GM12878 (cell line): ENCODE measurements around the gene GSG1L. TPM values are rescaled to one million over a fixed set of nuclear protein-coding genes. Genes with fewer than 3 reads are reported as not detected.

Experiments used
- ATAC-seq: fragments of 200-7000 bp; cut with Tn5 transposase; 3 replicates; pipeline ENCODE4 v1.9.1; 2020; ENCODE audit warnings: mild to moderate bottlenecking, moderate library complexity
- BruUV-seq: library from RNA; stranded (reverse); fragments of 400-500 nt; replicated peaks from 2 replicates; lab custom pipeline; 2021; lab: Mats Ljungman, UMichigan
- CTCF ChIA-PET: fragments of 300-600 bp; sonication (Branson Sonifier 250); formaldehyde crosslinking; extraction: SDS; loops from one replicate; lab custom pipeline; 2021; ENCODE audit warnings: inconsistent platforms; lab: Yijun Ruan, JAX
- POLR2A ChIA-PET: fragments of 350-600 bp; formaldehyde crosslinking; extraction: SDS; loops from one replicate; lab custom pipeline; 2021; ENCODE audit warnings: inconsistent platforms; lab: Charles Lee
- RAD21 ChIA-PET: fragments of 300-600 bp; sonication (Branson Sonifier 250); formaldehyde crosslinking; loops from one replicate; lab custom pipeline; 2023; ENCODE audit warnings: antibody characterized with exemption; ENCODE audit not compliant: unreplicated experiment; lab: Charles Lee
- SMC1A ChIA-PET: fragments of 300-600 bp; sonication (Branson Sonifier 250); formaldehyde crosslinking; loops from one replicate; lab custom pipeline; 2023; ENCODE audit not compliant: unreplicated experiment, uncharacterized antibody; lab: Charles Lee
- DNase-seq: peaks from one replicate; pipeline ENCODE4 v3.0.0-alpha.2; 2011; ENCODE audit warnings: low read depth, low spot score
- FAIRE-seq: peaks from 3 replicates; lab custom pipeline; 2011; peaks lifted over from hg19 to GRCh38; lab: Jason Lieb, UNC
- H2AFZ ChIP-seq: 2 replicates; pipeline ENCODE4 v1.6.0; 2011; ENCODE audit warnings: low read depth, low read length, control low read depth; ENCODE audit not compliant: control insufficient read depth
- H3K27ac ChIP-seq: 2 replicates; pipeline ENCODE4 v1.5.1; 2011; ENCODE audit warnings: control low read depth; ENCODE audit not compliant: control insufficient read depth, insufficient read depth
- H3K27me3 ChIP-seq, 2 experiments: replicated peaks in 1 of 2; 2 replicates each; pipeline versions ENCODE4 v1.6.0 to v1.6.1; 2011; ENCODE audit warnings: low read length in 1 of 2; ENCODE audit not compliant: control insufficient read depth in 2 of 2, insufficient read depth in 2 of 2
- H3K36me3 ChIP-seq, 2 experiments: 2 replicates each; pipeline ENCODE4 v1.5.1; 2011; ENCODE audit warnings: low read length in 1 of 2; ENCODE audit not compliant: control insufficient read depth in 2 of 2, insufficient read depth in 2 of 2
- H3K4me1 ChIP-seq: 2 replicates; pipeline ENCODE4 v1.6.1; 2011; ENCODE audit warnings: mild to moderate bottlenecking, low read length, moderate library complexity, mixed read lengths; ENCODE audit not compliant: control insufficient read depth, insufficient read depth
- H3K4me2 ChIP-seq: 2 replicates; pipeline ENCODE4 v1.6.0; 2011; ENCODE audit warnings: control low read depth; ENCODE audit not compliant: control insufficient read depth, insufficient read depth
- H3K4me3 ChIP-seq: fragments of 200-600 bp; sonication (generic); 2 replicates; pipeline ENCODE4 v1.5.1; 2016
- H3K79me2 ChIP-seq: 2 replicates; pipeline ENCODE4 v1.6.0; 2011; ENCODE audit warnings: low read length; ENCODE audit not compliant: control insufficient read depth, insufficient read depth
- H3K9ac ChIP-seq: 2 replicates; pipeline ENCODE4 v1.8.0; 2011; ENCODE audit warnings: low read length, control low read depth, mixed read lengths; ENCODE audit not compliant: control insufficient read depth, insufficient read depth
- H3K9me3 ChIP-seq: replicated peaks from 3 replicates; pipeline ENCODE4 v1.5.1; 2011; ENCODE audit warnings: mild to moderate bottlenecking, low read length; ENCODE audit not compliant: control insufficient read depth, insufficient read depth
- H4K20me1 ChIP-seq: 2 replicates; pipeline ENCODE4 v1.6.0; 2011; ENCODE audit not compliant: control insufficient read depth, insufficient read depth
- ATF2 ChIP-seq: IDR thresholded peaks from 2 replicates; pipeline ENCODE4 v1.6.1; 2012; ENCODE audit warnings: low read length, inconsistent platforms
- BCL11A ChIP-seq: IDR thresholded peaks from 2 replicates; pipeline ENCODE4 v1.6.1; 2011; ENCODE audit warnings: low read depth, low read length
- BMI1 ChIP-seq: fragments of 450-650 bp; IDR thresholded peaks from 2 replicates; pipeline ENCODE4 v1.6.1; 2016; ENCODE audit warnings: mild to moderate bottlenecking, moderate library complexity, borderline replicate concordance
- CEBPB ChIP-seq, 2 experiments: fragments of 150-350 bp in 1 of 2; IDR thresholded peaks; 2 replicates each; pipeline ENCODE4 v1.6.1; 2012 to 2014; ENCODE audit warnings: low read depth in 2 of 2, low read length in 2 of 2, borderline replicate concordance in 1 of 2, inconsistent platforms in 1 of 2
- CEBPZ ChIP-seq: fragments of 150-350 bp; IDR thresholded peaks from 2 replicates; pipeline ENCODE4 v1.6.1; 2016; ENCODE audit warnings: low read depth, low read length
- FOXM1 ChIP-seq: IDR thresholded peaks from 2 replicates; pipeline ENCODE4 v1.6.1; 2012; ENCODE audit warnings: low read depth, mild to moderate bottlenecking, inconsistent platforms, low read length, moderate library complexity
- HDAC6 ChIP-seq: fragments of 200-600 bp; sonication (generic); IDR thresholded peaks from one replicate; pipeline ENCODE4 v1.8.0; 2017; ENCODE audit warnings: antibody characterized with exemption; ENCODE audit not compliant: unreplicated experiment
- IRF4 ChIP-seq: IDR thresholded peaks from 2 replicates; pipeline ENCODE4 v1.6.1; 2011; ENCODE audit warnings: low read depth, low read length
- LARP7 ChIP-seq: fragments of 450-650 bp; IDR thresholded peaks from 2 replicates; pipeline ENCODE4 v1.6.1; 2017; ENCODE audit warnings: mild to moderate bottlenecking
- MTA2 ChIP-seq: fragments of 450-650 bp; IDR thresholded peaks from 2 replicates; pipeline ENCODE4 v1.6.1; 2016; ENCODE audit warnings: low read depth, mild to moderate bottlenecking, moderate library complexity
- RB1 ChIP-seq: fragments of 450-650 bp; formaldehyde crosslinking; IDR thresholded peaks from 2 replicates; pipeline ENCODE4 v1.6.1; 2017; ENCODE audit warnings: mild to moderate bottlenecking, borderline replicate concordance
- RBBP5 ChIP-seq: fragments of 200-600 bp; sonication (generic); conservative IDR thresholded peaks from 2 replicates; pipeline ENCODE4 v1.6.1; 2016
- RCOR1 ChIP-seq: conservative IDR thresholded peaks from 2 replicates; pipeline ENCODE4 v1.6.1; 2012; ENCODE audit warnings: low read depth, low read length, improper control_type of control experiment
- RFX5 ChIP-seq: IDR thresholded peaks from 2 replicates; pipeline ENCODE4 v1.6.1; 2011; ENCODE audit warnings: low read depth, low read length, improper control_type of control experiment
- SIX5 ChIP-seq: IDR thresholded peaks from 2 replicates; pipeline ENCODE4 v1.6.1; 2011; ENCODE audit warnings: mild to moderate bottlenecking, low read depth, low read length, moderate library complexity; ENCODE audit not compliant: severe bottlenecking
- USF2 ChIP-seq: IDR thresholded peaks from 2 replicates; pipeline ENCODE4 v1.6.1; 2011; ENCODE audit warnings: low read depth, low read length, improper control_type of control experiment, borderline replicate concordance
- ZNF687 ChIP-seq: fragments of 450-650 bp; IDR thresholded peaks from 2 replicates; pipeline ENCODE4 v1.6.1; 2017; ENCODE audit warnings: mild to moderate bottlenecking, moderate library complexity
- WGBS: methylation state at CpG from one replicate; pipeline ENCODE4 v1.1.6; 2016; ENCODE audit warnings: low lambda C conversion rate; ENCODE audit not compliant: insufficient replicate concordance, insufficient coverage; ENCODE audit errors: missing lambda C conversion rate; 5-methylcytosine and 5-hydroxymethylcytosine counted together
- in situ Hi-C: fragments of 300-500 bp; cut with MboI; formaldehyde crosslinking; loops from 9 replicates; pipeline ENCODE4 v1.14.3; 2018; ENCODE audit warnings: mixed read lengths
- intact Hi-C: fragments of 100-400 bp; cut with micrococcal nuclease; formaldehyde crosslinking; loops from one replicate; pipeline ENCODE4 v1.14.2; 2022; ENCODE audit not compliant: unreplicated experiment
- polyA plus RNA-seq, 11 experiments: library from polyadenylated mRNA; depleted of rRNA in 4 of 11; unstranded in 6 of 11; stranded (reverse) in 5 of 11; fragments of >200 nt; fragmentation: Nextera tagmentation in 4 of 11; fragmentation: Illumina TruSeq in 1 of 11; extraction: Ambion mirVana in 4 of 11; extraction: Trizol in 1 of 11; gene quantifications; 1 replicate in 1 of 11; 2 replicates in 10 of 11; pipeline versions ENCODE4 v1.2.1 to v1.2.3, GENCODE V29; 2011 to 2016; ENCODE audit warnings: inconsistent platforms in 2 of 11, missing spikeins in 2 of 11, low read depth in 1 of 11
- total RNA-seq, 4 experiments: library from RNA; depleted of rRNA in 3 of 4; stranded (reverse); fragments of >200 nt in 3 of 4; fragmentation: Illumina TruSeq in 1 of 4; extraction: Trizol in 1 of 4; gene quantifications; 2 replicates each; pipeline versions ENCODE4 v1.2.1 to v1.2.3, GENCODE V29; 2013 to 2021

Gene GSG1L
- total and polyA plus RNA-seq, 10 of the 15 experiments (the other 5 are each of a cell fraction or from before 2014, with no cell fraction given) = not detected

- WGBS = 82% methylated on average over 5 of the region's 5 CpGs
- no peaks in the 10 kb centered on the region for H3K4me1 ChIP-seq
- peaks cover 2 to 10% of the 10 kb centered on the region in 2 experiments; a peak in 3 of 4 replicates for H3K36me3 ChIP-seq
- no peak overlapping the region for H3K4me3 ChIP-seq
- no peak overlapping the region for H3K9ac ChIP-seq
- H3K4me2 ChIP-seq = no peak overlapping the region
- ATAC-seq (no peak), DNase-seq (no peak), FAIRE-seq (no peak)
- no peak overlapping the region for H3K27ac ChIP-seq
- BruUV-seq = no TSS peak
- no peaks in the 10 kb centered on the region for H3K9me3 ChIP-seq
- CTCF ChIA-PET = interaction anchor here (0.9 kb wide), 1 partner anchor 453 kb away, joined by 4 read pairs; no protein-coding TSS in a partner anchor
- H3K79me2 ChIP-seq = no peaks in the 10 kb centered on the region
- POLR2A ChIA-PET = no interaction called here
- in situ Hi-C loops (no loop called here), intact Hi-C loops (no loop called here)
- SMC1A ChIA-PET = no interaction called here
- no peak overlapping the region for H2AFZ ChIP-seq
- RAD21 ChIA-PET = no interaction called here
- no peaks in the 10 kb centered on the region for H3K27me3 ChIP-seq
- H4K20me1 ChIP-seq = no peaks in the 10 kb centered on the region
- TF ChIP-seq USF2 (no peak), RBBP5 (no peak), SIX5 (no peak), MTA2 (no peak), HDAC6 (no peak), RB1 (no peak), ATF2 (no peak), BCL11A (no peak), FOXM1 (no peak), IRF4 (no peak), LARP7 (no peak), CEBPB (IDR thresholded peaks at IDR 0.05; ENCODE audit: borderline replicate concordance in 1 of 2, low read depth in 2 of 2, low read length in 2 of 2) (no peak), RCOR1 (no peak), ZNF687 (no peak), RFX5 (no peak), BMI1 (no peak), CEBPZ (no peak)
Observed at GRCh38 chr16:28093385-28093725, 29.8 kb upstream of the GSG1L start.
